BLaER1 treated with 17β-estradiol and CSF1 and Interleukin-3, amounts not matched to agents 10 nM and 100 nM (cell line): Measurements from ENCODE around the gene CSMD2.

Experiments
- H3K27ac ChIP-seq, 11 experiments: shearing (Covaris generic); formaldehyde crosslinking; 2 replicates each; pipeline ENCODE4 v1.8.1; 2022
- H3K27me3 ChIP-seq, 11 experiments: shearing (Covaris generic); formaldehyde crosslinking; 2 replicates each; pipeline ENCODE4 v1.8.1; 2022
- H3K36me3 ChIP-seq, 11 experiments: shearing (Covaris generic); formaldehyde crosslinking; 2 replicates each; pipeline ENCODE4 v1.8.1; 2022
- H3K4me1 ChIP-seq, 10 experiments: shearing (Covaris generic); formaldehyde crosslinking; 2 replicates each; pipeline ENCODE4 v1.8.1; 2022
- H3K4me2 ChIP-seq, 11 experiments: shearing (Covaris generic); formaldehyde crosslinking; 2 replicates each; pipeline ENCODE4 v1.8.1; 2022
- H3K4me3 ChIP-seq, 10 experiments: shearing (Covaris generic); formaldehyde crosslinking; 2 replicates each; pipeline ENCODE4 v1.8.1; 2022
- H3K9ac ChIP-seq, 11 experiments: shearing (Covaris generic); formaldehyde crosslinking; 2 replicates each; pipeline ENCODE4 v1.8.1; 2022
- H3K9me3 ChIP-seq, 11 experiments: shearing (Covaris generic); formaldehyde crosslinking; replicated peaks in 1 of 11; 2 replicates each; pipeline ENCODE4 v1.8.1; 2022
- H4K20me1 ChIP-seq, 11 experiments: shearing (Covaris generic); formaldehyde crosslinking; 2 replicates each; pipeline ENCODE4 v1.8.1; 2022
- Cebpa-rat ChIP-seq, 11 experiments: shearing (Covaris generic); IDR thresholded peaks; 2 replicates each; pipeline ENCODE4 v1.8.1; 2022

CSMD2 gene

DNA sequence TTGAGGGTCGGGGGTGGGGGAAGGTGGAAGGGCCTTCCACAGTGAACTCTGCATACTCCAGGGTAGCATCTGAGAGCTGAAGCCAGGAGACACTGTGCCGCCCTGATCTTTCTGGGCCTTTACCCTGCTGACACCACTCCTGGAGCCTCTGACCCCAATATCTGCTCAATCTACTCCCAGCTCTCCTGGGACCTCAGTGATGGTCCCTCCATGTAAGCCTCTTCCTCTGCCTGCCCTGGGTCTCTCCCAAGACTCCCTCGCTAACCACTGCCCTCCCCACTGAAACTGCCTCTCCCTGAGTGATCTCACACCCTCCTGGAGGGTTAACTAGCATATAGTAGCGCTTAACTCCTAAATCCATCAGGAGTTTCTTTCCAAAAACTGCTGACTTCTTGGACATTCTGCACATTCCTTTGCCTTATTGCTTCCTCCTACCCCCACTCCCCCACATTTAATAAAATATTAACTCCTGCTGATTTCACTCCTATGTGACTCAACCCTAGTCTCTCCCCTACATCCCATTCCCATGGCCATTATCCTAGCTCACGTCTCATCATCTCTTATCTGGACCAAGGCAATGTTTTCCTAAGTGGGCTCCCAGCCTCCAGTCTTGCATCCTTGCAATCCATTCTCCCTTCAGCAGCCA is 155.6 kb downstream of the CSMD2 start:
- Histone ChIP-seq H3K4me1 (no peaks in the 10 kb centered on the region), H3K9ac (no peak overlapping the region), H3K36me3 (no peaks in the 10 kb centered on the region), H3K27me3 (no peaks in the 10 kb centered on the region), H3K27ac (no peak overlapping the region), H4K20me1 (no peaks in the 10 kb centered on the region), H3K9me3 (no peaks in the 10 kb centered on the region), H3K4me3 (no peak overlapping the region), H3K4me2 (no peak overlapping the region)
- TF ChIP-seq Cebpa-rat (IDR thresholded peaks at IDR 0.05), result no peak

DNA sequence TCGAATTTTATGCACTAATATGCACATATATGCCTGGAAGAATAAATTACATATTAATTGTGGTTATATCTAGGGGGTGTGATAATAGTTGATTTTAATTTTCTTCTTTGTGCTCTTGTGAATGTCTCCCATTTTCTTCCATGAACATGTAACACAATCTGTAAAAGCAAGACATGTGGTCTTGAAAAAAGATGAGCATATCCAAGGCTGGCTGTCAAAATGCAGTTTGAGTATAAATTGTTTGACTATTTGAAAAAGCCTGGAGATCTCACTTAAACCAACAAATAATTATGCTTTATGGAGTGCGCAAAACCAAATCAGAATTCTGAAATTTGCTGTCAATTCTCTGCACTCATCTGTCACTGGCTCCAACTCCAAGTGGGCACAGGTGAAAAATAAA is 157.3 kb downstream of the CSMD2 start:
- Histone ChIP-seq H3K9me3 (no peaks in the 10 kb centered on the region), H3K4me2 (no peak overlapping the region), H3K4me3 (no peak overlapping the region), H3K36me3 (no peaks in the 10 kb centered on the region), H3K4me1 (no peaks in the 10 kb centered on the region; a peak in 1 of 20 replicates), H4K20me1 (no peaks in the 10 kb centered on the region), H3K27ac (no peak overlapping the region), H3K9ac (no peak overlapping the region), H3K27me3 (no peaks in the 10 kb centered on the region)
- no peak for TF ChIP-seq Cebpa-rat (IDR thresholded peaks at IDR 0.05)

GRCh38 chr1:34005309-34005708 is 159.7 kb downstream of the CSMD2 start:
- Histone ChIP-seq H3K36me3 (no peaks in the 10 kb centered on the region), H3K4me1 (peaks cover 0 to 11% (median 0%) of the 10 kb centered on the region in 10 experiments; a peak in 5 of 20 replicates), H3K27ac (no peak overlapping the region), H3K4me2 (no peak overlapping the region), H3K4me3 (no peak overlapping the region), H3K9ac (no peak overlapping the region), H3K27me3 (no peaks in the 10 kb centered on the region), H3K9me3 (no peaks in the 10 kb centered on the region), H4K20me1 (no peaks in the 10 kb centered on the region)
- no peak for TF ChIP-seq Cebpa-rat (IDR thresholded peaks at IDR 0.05)

- Histone ChIP-seq H3K9me3 (no peaks in the 10 kb centered on the region), H3K4me1 (peaks cover 0 to 17% (median 0%) of the 10 kb centered on the region in 10 experiments; a peak in 5 of 20 replicates), H4K20me1 (no peaks in the 10 kb centered on the region), H3K4me3 (no peak overlapping the region), H3K9ac (no peak overlapping the region), H3K27me3 (no peaks in the 10 kb centered on the region), H3K4me2 (no peak overlapping the region; a peak in 1 of 22 replicates), H3K27ac (no peak overlapping the region), H3K36me3 (no peaks in the 10 kb centered on the region)
- no peak for TF ChIP-seq Cebpa-rat (IDR thresholded peaks at IDR 0.05)
Measured at GRCh38 chr1:34002810-34003209, 162.2 kb downstream of the CSMD2 start.

DNA sequence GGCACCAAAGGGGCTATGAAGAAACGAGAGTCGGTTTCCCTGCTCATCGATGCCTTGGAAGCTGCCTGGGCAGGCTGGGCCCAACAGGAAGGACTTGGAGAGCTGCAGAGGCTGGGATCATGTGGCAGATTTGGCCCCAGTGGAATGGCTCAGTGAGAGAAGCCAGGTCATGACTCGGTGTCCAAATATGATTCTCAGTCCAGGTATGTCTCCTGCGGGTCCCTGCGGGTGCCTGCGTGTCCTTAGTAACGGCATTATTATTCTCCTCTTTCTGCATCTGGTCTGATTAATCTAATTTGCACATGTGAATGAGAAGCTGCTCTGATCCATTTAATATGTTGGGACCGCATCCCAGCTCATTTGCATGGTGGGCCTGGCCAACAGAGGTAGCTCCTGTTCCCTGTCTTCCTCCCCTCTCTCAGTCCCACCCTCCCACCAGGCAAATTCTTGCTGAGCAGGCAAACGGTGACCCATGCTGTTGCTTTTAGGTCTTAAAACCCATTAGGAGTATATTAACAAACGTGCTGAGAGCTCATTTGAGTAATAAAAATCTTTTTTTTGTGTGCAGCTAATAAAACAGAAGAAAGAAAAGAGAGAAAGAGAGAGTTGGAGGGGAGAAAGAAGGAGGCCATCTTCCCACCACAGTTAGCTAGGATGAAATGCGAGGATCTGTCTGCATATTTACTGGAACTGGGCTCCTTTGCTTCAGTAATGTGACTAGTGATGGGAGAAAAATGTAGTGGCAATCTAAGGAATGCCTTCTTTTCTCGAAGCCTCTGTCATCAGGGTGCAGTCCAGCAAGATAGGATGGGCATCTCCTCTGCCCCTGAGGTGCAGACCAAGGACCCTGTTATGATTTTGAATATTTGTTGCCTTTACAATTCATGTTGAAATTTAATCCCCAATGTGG is 167.6 kb downstream of the CSMD2 start:
- H3K4me3 ChIP-seq, result no peak overlapping the region
- H4K20me1 ChIP-seq, result no peaks in the 10 kb centered on the region
- no peaks in the 10 kb centered on the region for H3K27me3 ChIP-seq
- no peak overlapping the region for H3K4me2 ChIP-seq
- H3K4me1 ChIP-seq, result peaks cover 0 to 17% (median 0%) of the 10 kb centered on the region in 10 experiments; a peak in 4 of 20 replicates
- no peaks in the 10 kb centered on the region for H3K36me3 ChIP-seq
- TF ChIP-seq Cebpa-rat (IDR thresholded peaks at IDR 0.05), result no peak
- H3K9ac ChIP-seq, result no peak overlapping the region
- H3K27ac ChIP-seq, result no peak overlapping the region
- no peaks in the 10 kb centered on the region for H3K9me3 ChIP-seq

DNA sequence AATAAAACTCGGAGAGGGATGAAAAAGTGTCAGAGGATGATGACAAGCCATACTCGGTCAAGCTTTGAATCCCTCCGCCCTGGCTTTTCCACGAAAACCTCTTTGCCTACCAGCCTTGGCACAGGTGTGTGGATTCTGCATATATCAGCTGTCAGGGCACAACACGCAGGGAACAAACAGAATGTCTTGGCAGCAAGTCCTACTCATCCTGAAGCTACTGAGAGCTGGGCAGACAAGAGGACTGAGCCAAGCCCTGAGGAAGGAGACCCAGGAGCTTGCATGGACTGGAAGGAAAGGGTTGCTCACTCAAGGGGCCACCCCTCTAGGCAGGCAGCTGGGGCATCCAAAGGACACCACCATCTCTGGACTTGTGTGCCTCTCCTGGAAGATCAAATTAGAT is 168.7 kb downstream of the CSMD2 start:
- no peak overlapping the region for H3K4me2 ChIP-seq
- H3K4me1 ChIP-seq, result peaks cover 0 to 16% (median 0%) of the 10 kb centered on the region in 10 experiments; a peak in 4 of 20 replicates
- H3K9ac ChIP-seq, result no peak overlapping the region
- no peaks in the 10 kb centered on the region for H3K36me3 ChIP-seq
- H3K27ac ChIP-seq, result no peak overlapping the region
- H3K27me3 ChIP-seq, result no peaks in the 10 kb centered on the region
- H3K9me3 ChIP-seq, result no peaks in the 10 kb centered on the region
- H4K20me1 ChIP-seq, result no peaks in the 10 kb centered on the region
- TF ChIP-seq Cebpa-rat (IDR thresholded peaks at IDR 0.05), result no peak
- H3K4me3 ChIP-seq, result no peak overlapping the region

- no peak for TF ChIP-seq Cebpa-rat (IDR thresholded peaks at IDR 0.05)
- H3K27me3 ChIP-seq, result no peaks in the 10 kb centered on the region
- H3K4me1 ChIP-seq, result no peaks in the 10 kb centered on the region
- no peak overlapping the region for H3K9ac ChIP-seq
- no peak overlapping the region for H3K4me2 ChIP-seq
- no peak overlapping the region for H3K27ac ChIP-seq
- H4K20me1 ChIP-seq, result no peaks in the 10 kb centered on the region
- no peak overlapping the region for H3K4me3 ChIP-seq
- no peaks in the 10 kb centered on the region for H3K9me3 ChIP-seq
- H3K36me3 ChIP-seq, result no peaks in the 10 kb centered on the region
Measured at GRCh38 chr1:33993301-33993700, 171.7 kb downstream of the CSMD2 start.

DNA sequence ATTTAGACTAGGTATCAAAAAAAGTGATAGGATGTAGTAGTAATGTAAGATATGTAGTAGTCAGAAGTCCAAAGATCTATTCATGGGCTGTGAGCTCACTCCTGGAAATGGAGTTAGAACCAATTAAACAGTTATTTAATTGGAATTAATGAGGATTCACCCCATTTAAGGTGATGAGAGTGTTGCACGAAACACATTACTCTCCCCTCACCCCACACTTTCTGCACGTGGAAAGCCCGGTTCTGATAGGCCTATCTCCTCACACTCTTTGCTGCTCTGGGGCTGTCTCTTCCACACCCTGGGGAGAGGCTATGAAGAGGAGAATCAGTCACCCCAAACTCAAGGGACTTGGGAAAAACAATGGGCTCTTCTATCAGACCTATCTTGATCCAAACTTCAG is 174.7 kb downstream of the CSMD2 start:
- no peak overlapping the region for H3K4me3 ChIP-seq
- no peaks in the 10 kb centered on the region for H3K9me3 ChIP-seq
- H3K27ac ChIP-seq, result no peak overlapping the region
- H4K20me1 ChIP-seq, result no peaks in the 10 kb centered on the region
- no peaks in the 10 kb centered on the region for H3K36me3 ChIP-seq
- no peak overlapping the region for H3K9ac ChIP-seq
- H3K4me2 ChIP-seq, result no peak overlapping the region
- no peak for TF ChIP-seq Cebpa-rat (IDR thresholded peaks at IDR 0.05)
- peaks cover 3 to 7% (median 5%) of the 10 kb centered on the region in 10 experiments; a peak in 19 of 20 replicates for H3K4me1 ChIP-seq
- no peaks in the 10 kb centered on the region for H3K27me3 ChIP-seq

DNA sequence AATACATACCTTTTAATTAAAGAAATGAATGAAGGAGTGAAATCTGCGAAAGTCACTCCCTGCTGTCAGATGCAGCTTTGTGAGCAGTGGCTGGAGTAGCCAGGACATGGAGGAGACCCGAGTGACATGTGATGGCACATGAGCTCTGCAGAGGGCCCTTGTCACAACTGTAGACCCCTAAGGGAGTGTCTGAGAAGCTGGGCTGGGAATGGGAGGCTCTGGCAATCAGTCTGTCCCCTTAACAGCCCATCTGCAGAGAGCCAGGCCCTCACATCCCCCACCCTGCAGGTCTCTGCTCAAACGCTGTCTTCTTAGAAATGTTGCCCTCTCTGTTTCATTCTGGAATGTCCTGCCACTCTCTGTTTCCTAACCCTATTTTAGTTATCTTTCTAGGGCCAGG is 176.9 kb downstream of the CSMD2 start:
- H4K20me1 ChIP-seq, result no peaks in the 10 kb centered on the region
- no peak overlapping the region for H3K4me2 ChIP-seq
- H3K4me1 ChIP-seq, result peaks cover 6 to 28% (median 25%) of the 10 kb centered on the region in 10 experiments; a peak in 19 of 20 replicates
- no peaks in the 10 kb centered on the region for H3K9me3 ChIP-seq
- no peaks in the 10 kb centered on the region for H3K36me3 ChIP-seq
- H3K9ac ChIP-seq, result no peak overlapping the region
- no peaks in the 10 kb centered on the region for H3K27me3 ChIP-seq
- no peak overlapping the region for H3K4me3 ChIP-seq
- no peak for TF ChIP-seq Cebpa-rat (IDR thresholded peaks at IDR 0.05)
- H3K27ac ChIP-seq, result no peak overlapping the region
